Mesenteric fat pad (tissue), 1 donor: ENCODE measurements around the gene NRXN2. TPM values are rescaled to one million over a fixed set of nuclear protein-coding genes. Genes with fewer than 3 reads are reported as not detected.
A peak's percentile ranks its signal among the peaks of the same experiment; 100 is the strongest.

Experiments used
- DNase-seq: peaks from one replicate; pipeline ENCODE4 v3.0.0-alpha.2; 2020; ENCODE audit warnings: low spot score
- long read RNA-seq: library from polyadenylated mRNA; unstranded; transcript quantifications from one replicate; pipeline ENCODE4 v2.0.0, GENCODE V29; 2020
- total RNA-seq: library from RNA; stranded (reverse); fragmentation: NEBNext Ultra II Directional; extraction: Animal tissue kit (Norgen Biotek cat#: 25700); gene quantifications from one replicate; pipeline ENCODE4 v1.2.1, GENCODE V29; 2021
- donor health status: DM: yes; HTN: yes; CAD: no.

Gene NRXN2
- total RNA-seq, result 8.8 TPM
- long read RNA-seq, partial matches to known transcripts, result 0 of 7 reads
- long read RNA-seq, other reads (novel, unspliced or antisense), result 7 of 7 reads

DNA sequence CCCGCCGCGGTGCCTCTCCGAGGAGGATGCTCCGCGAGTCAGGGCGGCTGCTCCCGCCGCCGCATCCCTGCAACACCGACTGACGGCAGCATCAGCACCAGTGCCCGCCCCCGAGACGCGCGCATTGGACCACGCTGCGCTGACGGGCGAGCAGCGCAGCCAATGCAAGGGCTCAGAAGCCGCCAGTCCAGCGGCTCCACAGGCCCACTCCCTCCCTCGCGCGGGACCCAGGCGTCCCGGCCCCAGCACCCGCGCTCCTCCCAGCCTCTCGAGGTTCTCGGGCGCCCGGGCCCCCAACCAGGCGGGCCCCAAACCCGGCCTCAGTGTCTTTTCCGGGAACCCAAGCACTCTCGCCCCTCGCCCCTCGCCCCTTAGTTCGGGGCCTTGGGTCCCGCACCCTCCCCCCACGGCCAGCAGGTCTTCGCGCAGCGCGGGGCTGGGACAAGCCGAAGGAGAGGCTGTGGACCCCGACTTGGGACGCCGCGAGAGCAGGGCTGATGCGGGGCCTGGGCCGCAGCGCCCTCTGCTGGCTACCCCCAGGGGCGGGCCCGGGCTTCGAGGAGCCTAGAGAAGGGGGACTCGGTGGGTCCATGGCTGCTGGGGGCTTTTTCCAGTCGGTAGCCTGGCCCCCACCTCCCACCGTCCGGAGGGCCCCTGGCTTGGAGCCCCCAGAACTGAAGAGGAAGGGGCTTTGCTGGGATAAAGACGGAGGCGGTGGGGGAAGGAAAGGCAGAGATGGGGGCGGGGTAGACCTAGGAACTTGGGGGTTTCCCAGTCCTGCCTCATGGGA lies at the start of gene NRXN2:
TSS of gene NRXN2 (minus strand) at position 81 of the 790 bp plus-strand sequence. CDS start 9,498 bp downstream, outside the sequence.
- no peak for DNase-seq

GRCh38 chr11:64772303-64773018 lies 49.5 kb upstream of the NRXN2 start:
- no peak for DNase-seq

GRCh38 chr11:64771861-64772260 lies 48.9 kb upstream of the NRXN2 start:
- DNase-seq, result no peak

- peak; percentile 57 for DNase-seq
Measured at GRCh38 chr11:64770120-64770519, 47.1 kb upstream of the NRXN2 start.

DNA sequence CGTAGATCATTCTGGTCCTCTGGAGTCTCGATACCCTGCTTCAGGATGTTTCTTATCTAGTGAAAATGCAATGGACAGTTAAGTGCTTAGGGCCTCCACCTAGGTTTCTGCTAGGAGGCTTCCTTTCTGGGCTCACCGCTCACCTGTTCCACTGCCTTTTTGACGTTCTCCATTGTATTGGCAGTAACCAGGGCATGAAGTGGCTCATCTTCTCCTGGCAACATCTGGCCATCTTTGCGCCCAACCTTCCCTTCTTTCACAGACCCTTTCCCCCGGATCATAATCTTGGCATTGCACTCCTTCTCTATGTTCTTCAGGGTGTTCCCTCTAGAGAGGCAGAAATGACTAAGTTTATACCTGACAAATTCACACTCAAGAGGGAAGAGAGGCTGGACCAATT lies 46.3 kb upstream of the NRXN2 start:
- no peak for DNase-seq

GRCh38 chr11:64768300-64768694 lies 45.3 kb upstream of the NRXN2 start:
- DNase-seq, result no peak

DNA sequence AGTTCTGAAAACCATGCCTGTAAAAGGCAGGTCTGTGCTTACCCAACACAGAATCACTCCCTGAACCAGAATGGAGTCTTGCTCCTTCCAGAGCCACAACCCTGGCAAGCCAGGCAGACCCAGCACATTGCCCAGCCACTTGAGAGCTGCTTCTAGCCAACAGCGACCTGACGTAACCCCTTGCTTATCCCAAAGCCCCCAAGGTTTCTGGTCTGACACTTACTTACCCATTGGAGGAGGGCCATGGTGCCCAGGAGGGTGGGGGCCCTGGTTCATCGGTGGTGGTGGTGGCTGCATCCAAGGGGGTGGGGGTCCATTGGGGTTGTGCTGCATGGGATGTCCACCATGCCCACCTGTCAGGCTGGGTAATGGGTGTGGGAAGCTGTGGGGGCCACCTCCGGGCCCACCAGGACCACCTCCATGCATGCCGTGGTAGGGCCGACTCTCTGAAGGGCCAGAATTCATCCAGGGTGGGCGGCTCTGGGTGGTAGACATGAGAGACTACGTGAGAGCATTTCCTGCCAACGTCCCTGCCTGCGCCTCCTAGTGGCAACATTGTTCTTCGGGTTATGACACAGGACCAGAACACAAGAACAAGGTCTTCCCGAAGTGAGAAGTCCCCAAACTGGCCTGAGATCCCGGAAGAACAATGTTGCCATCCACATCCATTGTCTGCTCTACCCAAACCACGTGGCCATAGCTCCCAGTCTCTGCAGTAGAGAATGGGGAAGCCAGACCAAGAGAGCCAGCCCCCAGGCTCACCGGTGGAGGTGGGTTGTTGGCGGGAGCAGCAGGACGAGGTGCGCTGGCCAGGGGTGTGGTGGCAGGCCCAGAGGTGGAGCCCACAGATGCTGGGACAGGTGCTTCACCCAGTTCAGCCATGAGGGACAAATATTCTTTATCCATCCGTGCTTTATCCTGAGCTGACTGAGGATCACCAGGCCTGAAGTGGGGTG lies 44.6 kb upstream of the NRXN2 start:
- peak; percentile 90 for DNase-seq

DNA sequence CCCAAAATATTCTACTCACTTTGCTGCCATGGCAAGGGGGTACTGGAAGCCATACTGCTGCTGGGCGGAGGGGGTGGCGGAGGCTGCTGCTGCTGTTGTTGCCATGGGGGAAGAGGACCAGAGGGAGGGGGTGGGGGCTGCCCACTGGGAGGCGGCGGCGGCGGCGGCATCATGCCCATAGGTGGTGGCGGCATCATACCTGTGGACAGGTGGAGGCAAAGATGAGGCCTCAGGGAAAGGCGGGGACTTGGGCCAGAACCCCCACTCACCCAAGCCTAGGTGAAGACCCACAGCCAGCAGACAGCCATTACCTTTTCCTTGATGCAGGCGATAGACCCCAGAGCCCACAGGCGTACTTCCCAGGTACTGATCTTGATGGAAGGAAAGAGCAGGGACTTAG lies 43.9 kb upstream of the NRXN2 start:
- no peak for DNase-seq

DNA sequence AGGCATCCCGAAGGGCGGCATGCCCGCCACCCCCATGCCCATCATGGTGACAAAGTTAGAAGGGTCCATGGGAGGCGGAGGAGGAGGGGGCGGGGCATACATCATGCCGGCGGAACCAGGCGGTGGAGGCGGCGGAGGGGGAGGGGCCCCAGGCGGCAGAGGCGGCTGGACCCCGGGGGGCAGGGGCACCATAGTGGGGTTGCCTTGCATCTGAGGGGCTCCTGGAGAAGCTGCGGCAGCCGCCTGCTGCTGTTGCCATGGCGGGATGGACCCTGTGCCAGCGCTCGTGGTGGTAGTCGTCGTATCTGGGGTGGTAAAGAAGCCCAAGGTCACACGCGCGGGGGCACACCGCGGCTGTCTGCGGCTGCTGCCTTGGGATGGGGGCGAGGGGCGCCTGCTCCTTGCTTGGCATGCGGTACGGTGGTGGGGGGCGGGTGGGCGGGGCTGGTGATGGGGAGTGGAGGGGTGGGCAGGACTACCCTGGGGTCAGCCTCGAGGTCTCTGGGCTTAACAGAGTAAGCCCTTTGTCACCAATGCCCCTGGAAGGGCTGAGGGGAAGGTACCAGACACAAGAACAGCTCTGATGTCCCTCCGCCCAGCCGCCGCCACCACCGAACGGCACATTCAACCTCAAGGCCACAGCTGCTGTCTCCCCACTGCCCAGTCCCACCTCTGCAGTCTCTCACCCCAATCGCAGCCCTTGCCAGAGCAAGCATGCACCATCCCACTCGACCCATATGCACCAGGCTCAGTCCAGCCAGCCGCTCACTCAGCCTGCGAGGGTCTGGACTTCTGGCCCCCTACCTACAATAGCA lies 43.1 kb upstream of the NRXN2 start:
- DNase-seq, result peak; percentile 81

DNA sequence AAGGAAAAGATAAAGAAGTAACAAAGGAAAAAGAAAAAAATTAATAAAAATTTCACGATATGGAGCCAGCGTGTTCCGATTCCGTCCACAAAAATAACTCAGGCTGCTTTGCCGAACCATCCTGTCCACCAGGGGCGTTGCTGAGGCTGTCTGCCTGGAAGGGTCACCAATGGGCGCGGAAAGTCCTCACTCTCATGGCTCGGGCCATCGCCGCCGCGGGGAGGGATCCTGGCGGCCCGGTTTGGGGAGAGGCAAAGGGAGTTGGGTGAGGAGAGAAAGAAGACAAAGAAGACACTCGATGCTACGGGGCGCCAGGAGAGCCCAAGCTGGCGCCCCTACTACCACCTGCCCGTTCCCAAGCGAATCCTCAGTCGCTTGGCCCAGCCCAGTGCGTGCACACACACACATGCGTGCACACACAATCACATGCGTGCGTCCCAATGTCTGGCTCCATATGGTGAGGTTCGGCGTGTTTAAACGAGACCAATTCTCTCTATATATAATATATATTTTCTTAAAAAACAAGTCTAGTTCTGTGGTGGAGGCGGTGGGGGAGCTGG lies 42.4 kb upstream of the NRXN2 start:
- peak; percentile 85 for DNase-seq

DNA sequence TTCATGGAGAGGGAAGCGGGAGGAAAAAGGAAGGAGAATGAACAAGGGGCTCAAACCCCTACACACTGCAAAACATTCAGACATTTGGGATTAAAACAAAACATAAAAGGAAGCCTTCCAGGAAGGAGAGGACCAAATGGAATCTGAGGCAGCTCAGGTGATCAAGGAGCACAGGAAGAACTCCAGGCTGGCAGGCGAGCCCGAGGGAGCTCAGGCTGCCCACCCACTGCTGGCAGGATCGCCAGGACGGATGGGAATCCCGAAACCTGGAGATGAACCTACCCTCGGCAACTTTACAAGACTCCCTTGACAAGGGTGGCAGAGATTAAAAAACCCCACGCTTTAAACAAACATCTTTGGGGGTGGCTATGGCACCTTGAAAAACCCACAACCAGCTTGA lies 41.8 kb upstream of the NRXN2 start:
- DNase-seq, result peak; percentile 53

DNA sequence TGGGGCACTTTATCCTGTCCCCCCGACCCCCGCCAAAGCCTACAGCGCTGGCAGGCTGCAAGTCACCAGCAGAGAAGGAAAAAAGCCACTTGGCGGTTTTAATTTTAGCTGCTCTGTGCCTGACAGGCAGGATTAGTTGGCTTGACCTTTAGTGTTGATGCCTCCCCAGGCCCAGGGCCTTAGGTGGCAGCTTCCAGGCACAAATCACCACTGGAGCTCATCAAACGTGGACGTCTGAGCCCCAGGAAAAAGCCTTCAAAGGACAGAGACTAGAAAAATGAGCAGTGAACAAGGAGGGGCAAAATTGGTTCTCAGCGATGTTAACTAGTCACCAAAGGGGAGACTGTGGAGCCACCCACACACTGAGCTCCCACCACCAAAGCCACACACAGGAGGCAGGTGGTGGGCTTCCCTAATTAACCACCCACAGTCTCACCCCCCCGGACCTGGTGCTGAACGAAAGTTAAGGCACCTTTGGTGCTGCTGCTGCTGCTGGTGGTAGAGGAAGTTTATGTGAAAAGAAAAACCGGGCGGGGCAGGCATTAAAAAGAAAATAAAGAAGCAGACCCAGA lies 41.1 kb upstream of the NRXN2 start:
- DNase-seq, result peak; percentile 60

DNA sequence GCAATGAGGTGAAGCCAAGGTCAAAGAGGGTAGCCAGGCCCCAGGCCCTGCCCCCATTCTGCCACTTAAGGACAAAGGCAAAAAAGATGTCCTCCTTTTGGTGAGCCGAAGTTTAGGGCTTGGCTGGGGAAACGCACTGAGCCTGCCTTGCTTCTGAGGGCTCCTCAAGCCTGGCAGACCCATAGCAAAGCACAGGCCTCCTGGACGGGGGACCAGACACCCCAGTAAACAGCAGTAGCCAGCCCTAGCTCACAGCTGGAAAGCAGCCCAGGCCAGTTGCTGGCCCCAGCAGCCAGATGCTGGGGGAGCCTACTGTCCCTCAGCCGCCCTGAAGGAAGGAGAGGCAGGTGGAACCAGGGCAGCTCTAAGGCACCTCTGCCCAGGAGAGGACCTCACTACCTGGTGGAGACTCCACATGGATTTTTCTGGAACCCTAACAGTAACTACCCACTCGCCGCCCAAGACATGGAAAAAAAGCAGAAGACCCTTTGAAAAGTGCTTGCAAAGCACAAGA lies 40.6 kb upstream of the NRXN2 start:
- DNase-seq, result peak; percentile 86

DNA sequence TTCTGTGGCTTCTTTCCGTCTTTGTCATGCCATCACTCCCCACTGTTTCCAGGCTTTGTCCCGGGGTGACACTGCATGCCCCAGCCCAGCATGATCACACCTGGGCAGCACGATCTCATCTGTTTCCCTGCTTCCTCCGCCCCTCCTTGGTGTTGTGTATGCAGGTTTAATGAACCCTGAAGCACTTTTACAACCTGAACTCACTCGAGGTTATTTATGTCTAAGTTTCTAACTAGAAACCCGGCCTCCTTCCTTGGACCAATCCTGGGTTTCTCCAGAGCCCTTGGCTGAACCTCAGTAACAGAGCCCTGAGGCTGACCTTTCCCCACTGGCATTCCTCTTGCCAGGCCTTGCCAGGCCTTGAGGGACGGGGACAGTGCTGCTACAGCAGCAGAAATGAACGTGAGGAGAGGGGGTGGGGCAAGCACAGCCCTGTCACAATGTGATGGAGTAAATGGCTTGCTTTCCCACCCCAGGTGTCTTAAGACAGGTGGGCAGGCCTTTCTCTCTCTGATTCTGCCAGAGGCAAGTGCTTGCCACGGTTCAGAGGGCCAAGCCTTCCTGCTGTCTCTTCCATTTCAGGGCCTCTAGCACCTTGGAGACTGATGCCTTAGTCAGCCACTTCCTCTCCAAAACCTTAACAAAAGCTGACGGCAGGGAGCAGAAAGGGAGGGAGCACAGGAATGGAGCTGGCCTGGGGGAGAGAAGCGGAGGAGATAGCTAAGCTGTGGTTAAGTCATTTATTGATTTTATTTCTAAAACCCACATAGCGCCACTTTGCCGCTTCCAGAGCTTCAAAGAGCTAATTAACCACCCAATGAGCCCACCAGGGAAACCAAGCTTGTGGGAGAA lies 39.9 kb upstream of the NRXN2 start:
- peak; percentile 74 for DNase-seq

- DNase-seq, result peak; percentile 68
Measured at GRCh38 chr11:64762277-64762673, 39.3 kb upstream of the NRXN2 start.

DNA sequence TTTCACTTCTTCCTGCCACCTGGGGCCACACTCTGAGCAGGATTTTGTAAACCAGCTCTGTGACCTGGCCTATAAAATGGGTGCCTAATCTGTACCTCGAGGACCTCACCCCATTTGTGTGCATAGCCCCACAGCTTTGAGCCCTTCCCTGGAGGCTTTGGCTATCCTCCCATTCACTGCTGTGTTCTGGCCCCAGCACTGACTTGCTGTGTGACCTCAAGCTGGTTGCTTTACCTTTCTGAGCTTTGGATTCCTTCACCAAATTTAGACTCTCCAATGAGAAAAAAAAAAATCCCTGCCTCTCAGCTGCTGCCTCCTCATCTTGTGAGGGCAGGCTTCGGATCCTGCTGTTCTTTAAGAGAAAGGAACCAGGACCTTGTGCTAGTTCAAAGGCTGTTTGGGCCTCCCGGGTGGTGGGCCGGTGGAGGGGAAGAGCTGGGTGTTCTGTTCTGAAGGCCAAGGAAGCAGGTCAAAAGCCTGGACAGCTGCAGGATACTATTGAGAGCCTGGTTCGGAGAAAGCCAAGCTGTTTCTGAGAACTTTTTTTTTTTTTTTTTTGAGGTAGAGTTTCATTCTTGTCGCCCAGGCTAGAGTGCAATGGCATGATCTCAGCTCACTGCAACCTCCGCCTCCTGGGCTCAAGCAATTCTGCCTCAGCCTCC lies 37.9 kb upstream of the NRXN2 start:
- DNase-seq, result peak; percentile 59

DNA sequence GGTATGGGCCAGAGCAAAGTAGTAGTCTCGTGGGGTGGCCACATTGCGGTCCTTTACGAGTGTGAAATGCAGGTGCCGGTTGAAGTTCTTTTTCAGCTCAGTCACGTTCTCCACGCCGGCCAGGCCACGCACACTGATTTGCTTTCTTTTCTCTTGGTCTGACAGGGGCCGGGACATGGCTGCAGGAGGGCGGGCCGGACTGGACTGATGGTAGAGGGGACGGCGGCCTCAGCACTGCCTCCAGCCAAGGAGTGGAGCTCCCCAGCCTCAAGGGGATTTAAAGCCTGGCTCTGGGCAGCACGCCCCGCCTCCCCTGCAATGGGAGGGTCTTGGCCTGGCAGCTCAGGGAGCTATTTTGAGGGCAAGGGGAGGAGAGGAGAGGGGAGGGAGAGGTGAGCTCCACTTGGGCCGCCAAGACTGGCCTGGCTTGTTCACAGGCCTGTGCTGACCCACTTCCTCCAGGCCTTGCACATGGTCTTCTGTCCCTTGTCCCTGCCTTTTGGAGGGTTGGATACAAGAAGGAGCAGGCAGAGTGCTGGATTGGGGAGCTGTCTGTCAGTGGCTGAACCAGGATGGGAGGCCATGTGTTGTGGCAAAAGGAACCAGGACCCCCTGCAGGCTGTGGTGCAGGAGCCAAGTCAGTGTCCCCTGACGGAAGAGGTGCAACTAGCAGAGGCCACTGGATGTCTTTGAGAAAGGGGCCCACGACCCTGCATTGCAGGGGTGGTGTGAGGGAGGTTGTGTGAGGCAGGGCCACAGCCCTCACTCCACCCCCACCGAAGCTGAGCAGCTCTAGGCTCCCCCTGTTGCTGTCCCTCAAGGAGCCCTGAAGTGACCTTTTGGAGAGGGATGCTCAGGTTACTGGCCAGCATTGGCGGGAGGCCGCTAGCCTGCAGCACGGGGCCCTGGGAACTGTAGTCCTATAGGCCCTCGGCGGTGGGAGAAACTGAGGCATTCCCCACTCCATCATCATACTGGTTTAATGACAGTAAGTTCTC lies 37.0 kb upstream of the NRXN2 start, which contains the start of gene PYGM:
TSS of gene PYGM (minus strand) at position 253 of the 998 bp plus-strand sequence. CDS start at position 177, 76 bp downstream.
- DNase-seq, result peak; percentile 91
